HepG2 (cell line): Measurements from ENCODE around the gene TAS2R38. TPM values are rescaled to one million over a fixed set of nuclear protein-coding genes. Genes with fewer than 3 reads are reported as not detected.

Source experiments
- ATAC-seq: fragments of 200-7000 bp; cut with Tn5 transposase; 3 replicates; pipeline ENCODE4 v1.9.1; 2020; ENCODE audit warnings: mild to moderate bottlenecking, moderate library complexity
- BruUV-seq: library from RNA; stranded (reverse); fragments of 400-500 nt; replicated peaks from 2 replicates; lab custom pipeline; 2021; lab: Mats Ljungman, UMichigan
- CTCF ChIA-PET: fragments of 300-600 bp; formaldehyde crosslinking; extraction: SDS; loops from one replicate; lab custom pipeline; 2021; ENCODE audit warnings: low total read pairs, inconsistent platforms, low intra/inter-chr PET ratio; lab: Yijun Ruan, JAX
- POLR2A ChIA-PET: fragments of 350-600 bp; sonication (Branson Sonifier 250); formaldehyde crosslinking; loops from one replicate; lab custom pipeline; 2020; ENCODE audit warnings: antibody characterized with exemption, inconsistent platforms; lab: Yijun Ruan, JAX
- DNase-seq: peaks from one replicate; pipeline ENCODE4 v3.0.0-alpha.2; 2015; ENCODE audit warnings: low spot score
- FAIRE-seq: peaks from 3 replicates; lab custom pipeline; 2011; peaks lifted over from hg19 to GRCh38; lab: Jason Lieb, UNC
- H2AFZ ChIP-seq: one replicate; pipeline ENCODE4 v1.6.1; 2011; ENCODE audit warnings: low read length, inconsistent platforms
- H3K27ac ChIP-seq: fragments of 300-600 bp; 3 replicates; pipeline ENCODE4 v1.8.0; 2011; ENCODE audit warnings: mixed run types, mild to moderate bottlenecking, mixed read lengths, low read length, inconsistent platforms; ENCODE audit not compliant: insufficient read depth; ENCODE audit errors: extremely low read length
- H3K27me3 ChIP-seq, 2 experiments: fragments of 200-600 bp in 1 of 2; 2 replicates in 1 of 2; 3 replicates in 1 of 2; pipeline versions ENCODE4 v1.6.0 to v1.8.0; 2011; ENCODE audit warnings: low read length in 2 of 2, mild to moderate bottlenecking in 2 of 2, moderate library complexity in 2 of 2, inconsistent platforms in 1 of 2; ENCODE audit not compliant: insufficient read depth in 2 of 2, control insufficient read depth in 1 of 2
- H3K36me3 ChIP-seq, 2 experiments: fragments of 200-600 bp in 1 of 2; replicated peaks in 1 of 2; 2 replicates in 1 of 2; 3 replicates in 1 of 2; pipeline versions ENCODE4 v1.5.1 to v1.8.0; 2011; ENCODE audit warnings: low read length in 2 of 2, inconsistent platforms in 1 of 2; ENCODE audit not compliant: insufficient read depth in 2 of 2, control insufficient read depth in 1 of 2
- H3K4me1 ChIP-seq: 2 replicates; pipeline ENCODE4 v1.5.1; 2012; ENCODE audit warnings: low read length, inconsistent platforms; ENCODE audit not compliant: insufficient read depth
- H3K4me2 ChIP-seq: 2 replicates; pipeline ENCODE4 v1.6.0; 2011; ENCODE audit warnings: low read depth, low read length, inconsistent platforms
- H3K4me3 ChIP-seq, 3 experiments: fragments of 200-600 bp in 1 of 3; sonication (generic), shearing (Covaris generic) in 1 of 3; replicated peaks in 1 of 3; 2 replicates each; pipeline ENCODE4 v1.5.1; 2011 to 2016; ENCODE audit warnings: low read length in 3 of 3, inconsistent platforms in 2 of 3, low read depth in 2 of 3, mild to moderate bottlenecking in 2 of 3, control low read depth in 1 of 3, mixed read lengths in 1 of 3; ENCODE audit not compliant: insufficient read depth in 1 of 3
- H3K79me2 ChIP-seq: one replicate; pipeline ENCODE4 v1.6.1; 2011; ENCODE audit warnings: low read length, inconsistent platforms; ENCODE audit not compliant: insufficient read depth
- H3K9ac ChIP-seq: 2 replicates; pipeline ENCODE4 v1.6.0; 2011; ENCODE audit warnings: mild to moderate bottlenecking, low read depth, low read length, inconsistent platforms; ENCODE audit not compliant: insufficient read depth
- H3K9me3 ChIP-seq: 2 replicates; pipeline ENCODE4 v1.5.1; 2012; ENCODE audit warnings: mild to moderate bottlenecking, low read length
- H4K20me1 ChIP-seq: 2 replicates; pipeline ENCODE4 v1.6.0; 2011; ENCODE audit warnings: inconsistent platforms, mild to moderate bottlenecking, low read length, moderate library complexity; ENCODE audit not compliant: insufficient read depth
- HNRNPL ChIP-seq: fragments of 200-400 bp; formaldehyde crosslinking; IDR thresholded peaks from 2 replicates; pipeline ENCODE4 v1.6.1; 2017; ENCODE audit warnings: mild to moderate bottlenecking, low read depth, low read length
- PRDM10 ChIP-seq: sonication (generic); formaldehyde crosslinking; IDR thresholded peaks from 2 replicates; pipeline ENCODE4 v1.4.0; 2020; ENCODE audit warnings: low read depth, missing genetic modification reagents
- TFE3 ChIP-seq: IDR thresholded peaks from 2 replicates; pipeline ENCODE4 v1.6.1; 2016
- ZC3H4 ChIP-seq: sonication (generic); formaldehyde crosslinking; IDR thresholded peaks from 2 replicates; pipeline ENCODE4 v1.4.0; 2020; ENCODE audit warnings: missing genetic modification reagents, borderline replicate concordance
- WGBS: methylation state at CpG from one replicate; pipeline ENCODE4 v1.1.6; 2017; ENCODE audit warnings: low lambda C conversion rate; 5-methylcytosine and 5-hydroxymethylcytosine counted together
- in situ Hi-C: cut with HindIII; loops from 2 replicates; pipeline ENCODE4 v1.10.0; 2017; ENCODE audit warnings: low pct_unique_long_range_greater_than_20kb; ENCODE audit not compliant: extremely low pct_ligation_motif_present
- intact Hi-C: fragments of 100-400 bp; cut with micrococcal nuclease; formaldehyde crosslinking; loops from one replicate; pipeline ENCODE4 v1.10.0; 2022; ENCODE audit not compliant: unreplicated experiment
- polyA plus RNA-seq, 8 experiments: library from polyadenylated mRNA; depleted of rRNA in 3 of 8; stranded (reverse) in 7 of 8; unstranded in 1 of 8; fragments of >200 nt; fragmentation: Illumina TruSeq in 4 of 8; extraction: Trizol in 4 of 8; gene quantifications; 2 replicates each; pipeline versions ENCODE4 v1.2.1 to v1.2.3, GENCODE V29; 2011 to 2016; ENCODE audit warnings: low read depth in 4 of 8, missing spikeins in 1 of 8, mixed read lengths in 1 of 8; ENCODE audit not compliant: insufficient read depth in 1 of 8
- total RNA-seq, 5 experiments: library from RNA; depleted of rRNA; stranded (reverse); fragments of >200 nt; fragmentation: Illumina TruSeq; extraction: Trizol; gene quantifications; 2 replicates each; pipeline ENCODE4 v1.2.3, GENCODE V29; 2016; ENCODE audit warnings: low read depth in 1 of 5

The TAS2R38 gene
- total and polyA plus RNA-seq, 2 of the 13 experiments (the other 11 are each of a cell fraction or from before 2014, with no cell fraction given) = not detected

GRCh38 chr7:141991140-141991539, 17.6 kb upstream of the TAS2R38 start:
- no peak overlapping the region for H3K4me3 ChIP-seq
- TF ChIP-seq PRDM10 (CRISPR knock-in tag) = no peak
- TF ChIP-seq ZC3H4 (CRISPR knock-in tag) = no peak
- TF ChIP-seq TFE3 (CRISPR knock-in tag) = no peak
- TF ChIP-seq HNRNPL = no peak
- H3K4me2 ChIP-seq = no peak overlapping the region
- no peak overlapping the region for H2AFZ ChIP-seq
- no peak overlapping the region for H3K27ac ChIP-seq
- POLR2A ChIA-PET = no interaction called here
- H3K9ac ChIP-seq = no peak overlapping the region
- FAIRE-seq = no peak
- DNase-seq = no peak
- no TSS peak for BruUV-seq
- H3K9me3 ChIP-seq = no peaks in the 10 kb centered on the region
- no peak for ATAC-seq
- no peaks in the 10 kb centered on the region for H4K20me1 ChIP-seq
- H3K27me3 ChIP-seq = no peaks in the 10 kb centered on the region
- in situ Hi-C loops = no loop called here
- H3K4me1 ChIP-seq = no peaks in the 10 kb centered on the region
- no peaks in the 10 kb centered on the region for H3K36me3 ChIP-seq
- no peaks in the 10 kb centered on the region for H3K79me2 ChIP-seq
- intact Hi-C loops = no loop called here
- CTCF ChIA-PET = no interaction called here
- 43% methylated on average over 6 of the region's 6 CpGs for WGBS
